Measurements from ENCODE around the gene SEC14L1.

DNA sequence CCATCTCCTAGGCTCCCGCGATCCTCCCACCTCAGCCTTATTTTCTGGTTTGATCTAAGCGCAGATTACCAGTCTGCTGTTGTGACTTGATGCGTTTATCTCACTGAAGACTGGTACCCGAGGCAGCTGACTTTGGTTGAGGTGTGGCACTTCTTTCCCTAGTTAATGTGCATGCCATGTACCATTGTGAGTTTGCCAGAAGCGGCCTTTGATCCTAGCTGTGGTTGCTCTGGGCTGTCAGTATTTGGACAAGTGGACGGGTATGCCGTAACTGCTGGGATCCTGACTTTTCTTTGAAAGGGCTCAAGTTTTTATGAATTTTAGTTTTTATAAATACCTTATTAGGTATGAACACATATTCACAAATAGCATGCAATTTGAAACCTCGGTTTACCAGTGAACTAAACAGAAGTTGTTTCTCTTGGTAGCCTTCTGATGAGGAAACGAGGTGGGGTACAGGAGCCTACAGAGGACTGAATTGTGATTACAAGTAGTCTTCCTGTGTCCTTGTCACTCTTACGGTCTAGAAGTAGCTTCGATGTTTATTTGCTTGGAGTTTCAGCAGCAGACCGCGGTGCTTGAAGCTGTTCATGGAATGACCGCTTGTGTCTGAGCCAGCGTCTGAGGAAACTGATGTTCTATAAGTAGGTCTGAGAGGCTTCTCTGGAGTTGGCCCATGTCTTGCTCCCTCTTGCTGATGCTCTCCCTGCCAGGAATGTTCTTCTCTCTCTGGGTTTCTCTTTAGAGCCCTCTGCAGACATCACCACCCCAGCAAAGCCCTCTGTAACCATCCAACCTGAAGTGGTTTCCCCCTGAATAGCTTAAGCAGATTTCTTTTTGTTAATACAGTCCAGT lies 40.0 kb downstream of the SEC14L1 start:
- TF ChIP-seq, protein P1, sequence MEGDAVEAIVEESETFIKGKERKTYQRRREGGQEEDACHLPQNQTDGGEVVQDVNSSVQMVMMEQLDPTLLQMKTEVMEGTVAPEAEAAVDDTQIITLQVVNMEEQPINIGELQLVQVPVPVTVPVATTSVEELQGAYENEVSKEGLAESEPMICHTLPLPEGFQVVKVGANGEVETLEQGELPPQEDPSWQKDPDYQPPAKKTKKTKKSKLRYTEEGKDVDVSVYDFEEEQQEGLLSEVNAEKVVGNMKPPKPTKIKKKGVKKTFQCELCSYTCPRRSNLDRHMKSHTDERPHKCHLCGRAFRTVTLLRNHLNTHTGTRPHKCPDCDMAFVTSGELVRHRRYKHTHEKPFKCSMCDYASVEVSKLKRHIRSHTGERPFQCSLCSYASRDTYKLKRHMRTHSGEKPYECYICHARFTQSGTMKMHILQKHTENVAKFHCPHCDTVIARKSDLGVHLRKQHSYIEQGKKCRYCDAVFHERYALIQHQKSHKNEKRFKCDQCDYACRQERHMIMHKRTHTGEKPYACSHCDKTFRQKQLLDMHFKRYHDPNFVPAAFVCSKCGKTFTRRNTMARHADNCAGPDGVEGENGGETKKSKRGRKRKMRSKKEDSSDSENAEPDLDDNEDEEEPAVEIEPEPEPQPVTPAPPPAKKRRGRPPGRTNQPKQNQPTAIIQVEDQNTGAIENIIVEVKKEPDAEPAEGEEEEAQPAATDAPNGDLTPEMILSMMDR (IDR thresholded peaks at IDR 0.05): no peak
- no peak for TF ChIP-seq POLR2AphosphoS5 (IDR thresholded peaks at IDR 0.05)
